ENCODE measurements around the gene CUL9.
A peak's percentile ranks its signal among the peaks of the same experiment; 100 is the strongest.

CUL9 gene

GRCh38 chr6:43243664-43244321 is 61.8 kb downstream of the CUL9 start:
- Histone ChIP-seq H3K27ac (replicated peaks) (no peak overlapping the region), H3K4me3 (replicated peaks; ENCODE audit: insufficient read depth, low read length) (no peak overlapping the region), H3K27me3 (ENCODE audit: insufficient read depth, poor library complexity, severe bottlenecking) (peaks cover 27% of the 10 kb centered on the region)
- no peak for DNase-seq (ENCODE audit: low read depth in 1 of 2, low spot score in 1 of 2)
- TF ChIP-seq CTCF (IDR thresholded peaks at IDR 0.05; ENCODE audit: insufficient read depth, low read length) (no peak), GABPA (IDR thresholded peaks at IDR 0.05; ENCODE audit: low read depth) (no peak), SPI1 (IDR thresholded peaks at IDR 0.05; ENCODE audit: borderline replicate concordance, low read depth) (no peak), REST (IDR thresholded peaks at IDR 0.05; ENCODE audit: insufficient replicate concordance, low read depth) (no peak), POLR2AphosphoS5 (IDR thresholded peaks at IDR 0.05; ENCODE audit: low read depth) (no peak)

- peaks cover 38% of the 10 kb centered on the region for H3K27me3 ChIP-seq (ENCODE audit: insufficient read depth, poor library complexity, severe bottlenecking)
- peak overlapping the region; percentile 67 for H3K4me3 ChIP-seq (replicated peaks; ENCODE audit: insufficient read depth, low read length)
- no peak overlapping the region for H3K27ac ChIP-seq (replicated peaks)
- no peak for TF ChIP-seq GABPA (IDR thresholded peaks at IDR 0.05; ENCODE audit: low read depth)
- TF ChIP-seq POLR2AphosphoS5 (IDR thresholded peaks at IDR 0.05; ENCODE audit: low read depth), result no peak
- no peak for TF ChIP-seq SPI1 (IDR thresholded peaks at IDR 0.05; ENCODE audit: borderline replicate concordance, low read depth)
- TF ChIP-seq CTCF (IDR thresholded peaks at IDR 0.05; ENCODE audit: insufficient read depth, low read length), result no peak
- no peak for TF ChIP-seq REST (IDR thresholded peaks at IDR 0.05; ENCODE audit: insufficient replicate concordance, low read depth)
- DNase-seq (ENCODE audit: low read depth in 1 of 2, low spot score in 1 of 2), result peak; percentile 15 to 33
Observed at GRCh38 chr6:43246301-43247113, 64.5 kb downstream of the CUL9 start.

GRCh38 chr6:43247114-43247999 is 65.4 kb downstream of the CUL9 start:
- Histone ChIP-seq H3K27me3 (ENCODE audit: insufficient read depth, poor library complexity, severe bottlenecking) (peaks cover 38% of the 10 kb centered on the region), H3K4me3 (replicated peaks; ENCODE audit: insufficient read depth, low read length) (peak overlapping the region; percentile 67), H3K27ac (replicated peaks) (no peak overlapping the region)
- DNase-seq (ENCODE audit: low read depth in 1 of 2, low spot score in 1 of 2), result peak; percentile 31 to 65
- TF ChIP-seq POLR2AphosphoS5 (IDR thresholded peaks at IDR 0.05; ENCODE audit: low read depth) (no peak), GABPA (IDR thresholded peaks at IDR 0.05; ENCODE audit: low read depth) (0 out of 2 replicates have a peak, but pooled peaks have one; percentile 25)

Data from HL-60 (cell line).